Mesenteric fat pad (tissue), 1 donor: ENCODE results near the gene ANKHD1. TPM values are rescaled to one million over a fixed set of nuclear protein-coding genes. Genes with fewer than 3 reads are reported as not detected.

Experiments
- microRNA-seq: library from miRNA; unstranded; fragments of <30 nt; microRNA quantifications from one replicate; pipeline ENCODE4 v1.2.0, GENCODE V29; 2020; ENCODE audit warnings: borderline number of aligned reads
- total RNA-seq: library from RNA; stranded (reverse); fragmentation: NEBNext Ultra II Directional; extraction: Animal tissue kit (Norgen Biotek cat#: 25700); gene quantifications from one replicate; pipeline ENCODE4 v1.2.1, GENCODE V29; 2021
- donor health status: DM: yes; HTN: yes; CAD: no.

ANKHD1 gene
- total RNA-seq, 1 donor from 2014 or later: 90.5 TPM

Small RNAs within 50 kb of the gene (microRNA-seq; reads per million reads assigned to microRNA genes)
- not detected for gene MIR6831

Other genes starting within 250 kb of the ANKHD1 start
- gene CYSTM1, start 226.6 kb upstream of the ANKHD1 start, total RNA-seq: 104 TPM
- gene PFDN1, start 98.7 kb upstream of the ANKHD1 start, total RNA-seq: 49.8 TPM
- gene HBEGF, start 55.2 kb upstream of the ANKHD1 start, total RNA-seq: 48.5 TPM
- gene SLC4A9, start 41.6 kb upstream of the ANKHD1 start, total RNA-seq: 0.22 TPM
- 22.5 TPM for gene EIF4EBP3, start 145.8 kb downstream of the ANKHD1 start, total RNA-seq
- gene SRA1, start 155.6 kb downstream of the ANKHD1 start, total RNA-seq: 34.4 TPM
- 21.5 TPM for gene APBB3, start 162.8 kb downstream of the ANKHD1 start, total RNA-seq
- 71.9 TPM for gene SLC35A4, start 163.0 kb downstream of the ANKHD1 start, total RNA-seq
- 224 TPM for gene CD14, start 231.3 kb downstream of the ANKHD1 start, total RNA-seq
- 9.6 TPM for gene TMCO6, start 237.6 kb downstream of the ANKHD1 start, total RNA-seq
- gene NDUFA2, start 245.8 kb downstream of the ANKHD1 start, total RNA-seq: 57.3 TPM
- 66.4 TPM for gene IK, start 246.0 kb downstream of the ANKHD1 start, total RNA-seq